ENCODE results near the gene RAB9A. TPM values are rescaled to one million over a fixed set of nuclear protein-coding genes. Genes with fewer than 3 reads are reported as not detected.

The RAB9A gene
- total and polyA plus RNA-seq, 9 of the 15 experiments (the other 6 are each of a cell fraction or from before 2014, with no cell fraction given): 13.5 to 20.8 (median 17.7) TPM

- Histone ChIP-seq H3K27ac (ENCODE audit: extremely low read depth, low read depth, low read length) (no peak overlapping the region), H3K36me3 (ENCODE audit: control insufficient read depth, insufficient read depth, low read length) (peaks cover 13% of the 10 kb centered on the region; the same call in 1 of the 3 replicates), H3K27me3 (ENCODE audit: control insufficient read depth in 2 of 2, insufficient read depth in 2 of 2, low read length in 2 of 2) (no peaks in the 10 kb centered on the region), H3K9me1 (ENCODE audit: control insufficient read depth, insufficient read depth, low read length) (no peaks in the 10 kb centered on the region), H3K4me1 (replicated peaks in 1 of 2; ENCODE audit: control insufficient read depth in 2 of 2, insufficient read depth in 2 of 2, low read length in 2 of 2) (peaks cover 10 to 57% of the 10 kb centered on the region in 2 experiments), H3K4me3 (no peak overlapping the region), H2AFZ (ENCODE audit: low read depth, low read length) (no peak overlapping the region), H4K20me1 (replicated peaks; ENCODE audit: control insufficient read depth, insufficient read depth, low read length) (peaks cover 27% of the 10 kb centered on the region; the same call in 1 of the 2 replicates), H3K9me3 (replicated peaks; ENCODE audit: control insufficient read depth, insufficient read depth, low read depth, low read length) (no peaks in the 10 kb centered on the region), H3K4me2 (ENCODE audit: insufficient read depth, low read length) (no peak overlapping the region), H3K9ac (ENCODE audit: insufficient read depth in 1 of 2, low read depth in 2 of 2, low read length in 2 of 2) (no peak overlapping the region), H3K79me2 (ENCODE audit: control insufficient read depth, insufficient read depth, low read length) (peaks cover 94% of the 10 kb centered on the region)
- BruUV-seq (replicated peaks): no TSS peak
- FAIRE-seq (no peak), DNase-seq (ENCODE audit: extremely low read depth in 1 of 4, low spot score in 3 of 4) (no peak), ATAC-seq (no peak)
- ChIA-PET POLR2A (interaction anchor here (0.6 to 0.8 kb wide), 2 partner anchors 30 to 333 kb away, joined by 3 to 4 read pairs; no protein-coding TSS in a partner anchor), CTCF (ENCODE audit: low intra/inter-chr PET ratio) (no interaction called here)
- 85% methylated on average over 8 of the region's 8 CpGs for WGBS (ENCODE audit: insufficient coverage, low coverage, missing lambda C conversion rate)
- intact Hi-C loops (cut with micrococcal nuclease): loop anchor here (5.0 kb wide), 1 partner anchor 37 kb away; the partner anchor contains the start of genes OFD1 and TRAPPC2
- in situ Hi-C loops (cut with MboI): no loop called here
- TF ChIP-seq ZNF398 (CRISPR knock-in tag; IDR thresholded peaks at IDR 0.05): no peak
- TF ChIP-seq DPF2 (IDR thresholded peaks at IDR 0.05): no peak
- TF ChIP-seq ZBTB43 (CRISPR knock-in tag; IDR thresholded peaks at IDR 0.05): no peak
- TF ChIP-seq NFIX (CRISPR knock-in tag; IDR thresholded peaks at IDR 0.05; ENCODE audit: low read depth): no peak
- TF ChIP-seq ZNF76 (CRISPR knock-in tag; IDR thresholded peaks at IDR 0.05; ENCODE audit: borderline replicate concordance): no peak
- no peak for TF ChIP-seq FOXP4 (CRISPR knock-in tag; IDR thresholded peaks at IDR 0.05; ENCODE audit: borderline replicate concordance)
Observed at GRCh38 chrX:13694983-13695382, 6.1 kb downstream of the RAB9A start.
